Naive thymus-derived CD8-positive, alpha-beta T cell (primary cell): Measurements from ENCODE around the gene IGFBP4. TPM values are rescaled to one million over a fixed set of nuclear protein-coding genes. Genes with fewer than 3 reads are reported as not detected.

Source experiments
- ATAC-seq, 2 donors: fragments of 150-1000 bp; cut with Tn5 transposase in 1 of 2; sonication (Bioruptor Pico), chemical (Tn5 transposase) in 1 of 2; 1 replicate in 1 of 2; 2 replicates in 1 of 2; pipeline ENCODE4 v1.10.0; 2021; ENCODE audit warnings: mild to moderate bottlenecking in 2 of 2, moderate library complexity in 2 of 2
- POLR2A ChIA-PET: fragments of 350-600 bp; sonication (Branson Sonifier 250); formaldehyde crosslinking; loops from one replicate; lab custom pipeline; 2021; ENCODE audit warnings: antibody characterized with exemption; lab: Charles Lee
- DNase-seq, 10 donors: peaks; one replicate each; pipeline versions ENCODE4 v3.0.0 to v3.0.0-alpha.2; 2020 to 2022
- H3K27ac Mint-ChIP-seq, 10 donors: one replicate each; pipeline ENCODE4 v1.8.0; 2020 to 2022; ENCODE audit warnings: mild to moderate bottlenecking in 10 of 10, mixed read lengths in 10 of 10, moderate library complexity in 4 of 10, inconsistent platforms in 1 of 10
- H3K27me3 Mint-ChIP-seq, 5 donors: one replicate each; pipeline ENCODE4 v1.8.0; 2021 to 2022; ENCODE audit warnings: mixed read lengths in 5 of 5
- H3K36me3 Mint-ChIP-seq, 3 donors: one replicate each; pipeline ENCODE4 v1.8.0; 2020 to 2022; ENCODE audit warnings: mixed read lengths in 3 of 3, mild to moderate bottlenecking in 2 of 3, inconsistent platforms in 1 of 3
- H3K4me1 Mint-ChIP-seq, 4 donors: one replicate each; pipeline ENCODE4 v1.8.0; 2021 to 2022; ENCODE audit warnings: mixed read lengths in 4 of 4
- H3K4me3 Mint-ChIP-seq, 10 donors: one replicate each; pipeline ENCODE4 v1.8.0; 2020 to 2022; ENCODE audit warnings: mild to moderate bottlenecking in 10 of 10, mixed read lengths in 10 of 10, moderate library complexity in 6 of 10, inconsistent platforms in 1 of 10
- H3K9me3 Mint-ChIP-seq, 9 donors: one replicate each; pipeline ENCODE4 v1.8.0; 2020 to 2022; ENCODE audit warnings: mixed read lengths in 9 of 9, mild to moderate bottlenecking in 3 of 9, inconsistent platforms in 1 of 9, moderate library complexity in 1 of 9
- polyA plus RNA-seq, 3 donors: library from polyadenylated mRNA; unstranded; fragments of 300-500 nt; fragmentation: Illumina TruSeq; gene quantifications; one replicate each; pipeline ENCODE4 v1.2.3, GENCODE V29; 2021
- total RNA-seq, 8 experiments: library from RNA in 2 of 8; stranded (reverse) in 2 of 8; gene quantifications; one replicate each; pipeline ENCODE4 v1.2.3 and lab custom pipeline; 2021 to 2026

The IGFBP4 gene
- total and polyA plus RNA-seq, 5 experiments from 2014 or later: 0.09 to 1.0 (median 0.83) TPM; not detected in 1

GRCh38 chr17:40500709-40501108, 57.5 kb downstream of the IGFBP4 start:
- peaks cover 4 to 12% (median 9%) of the 10 kb centered on the region in 4 donors for H3K4me1 Mint-ChIP-seq

GRCh38 chr17:40501499-40501911, 58.3 kb downstream of the IGFBP4 start, which contains the start of gene TNS4:
Gene TNS4, minus strand, starts transcription at chr17:40501623. Its CDS starts 5,198 bp downstream, at chr17:40496425.
- POLR2A ChIA-PET: interaction anchor here (1.0 to 1.6 kb wide), 3 partner anchors 8 to 11 kb away, joined by 3 to 6 read pairs (median 3); no protein-coding TSS in a partner anchor
- DNase-seq: no peak
- Mint-ChIP-seq H3K27ac (peak within 1 kb of the TSS in 3 of 10 donors; percentile 29 to 44 (median 34)), H3K27me3 (peaks cover 0 to 11% (median 5%) of the 10 kb centered on the region in 5 donors), H3K4me3 (no peak within 1 kb of the TSS), H3K9me3 (no peaks in the 10 kb centered on the region), H3K36me3 (no peaks in the 10 kb centered on the region), H3K4me1 (peaks cover 4 to 12% (median 11%) of the 10 kb centered on the region in 4 donors)
- no peak for ATAC-seq

More at GRCh38 chr17:40500709-40501108, 57.5 kb downstream of the IGFBP4 start:
- Mint-ChIP-seq H3K4me3 (no peak overlapping the region), H3K9me3 (no peaks in the 10 kb centered on the region), H3K36me3 (no peaks in the 10 kb centered on the region), H3K27ac (peak overlapping the region in 1 of 10 donors; percentile 34), H3K27me3 (peaks cover 0 to 11% (median 5%) of the 10 kb centered on the region in 5 donors)
- no peak for ATAC-seq
- DNase-seq: no peak
- POLR2A ChIA-PET: no interaction called here

- H3K27me3 Mint-ChIP-seq: peaks cover 0 to 11% (median 5%) of the 10 kb centered on the region in 5 donors
- H3K27ac Mint-ChIP-seq: no peak overlapping the region
- DNase-seq (no peak), ATAC-seq (no peak)
- H3K36me3 Mint-ChIP-seq: no peaks in the 10 kb centered on the region
- H3K4me3 Mint-ChIP-seq: no peak overlapping the region
- peaks cover 4 to 12% (median 10%) of the 10 kb centered on the region in 4 donors for H3K4me1 Mint-ChIP-seq
- POLR2A ChIA-PET: interaction anchor here (0.9 to 1.6 kb wide), 4 partner anchors 8 to 51 kb away, joined by 3 to 6 read pairs (median 3); no protein-coding TSS in a partner anchor
- H3K9me3 Mint-ChIP-seq: no peaks in the 10 kb centered on the region
Observed at GRCh38 chr17:40502716-40503115, 59.5 kb downstream of the IGFBP4 start.

- POLR2A ChIA-PET: interaction anchor here (1.6 kb wide), 1 partner anchor 10 kb away, joined by 3 read pairs; no protein-coding TSS in a partner anchor
- Mint-ChIP-seq H3K36me3 (no peaks in the 10 kb centered on the region), H3K27ac (no peak overlapping the region), H3K4me3 (no peak overlapping the region), H3K9me3 (no peaks in the 10 kb centered on the region), H3K27me3 (peaks cover 0 to 11% (median 5%) of the 10 kb centered on the region in 5 donors), H3K4me1 (peaks cover 4 to 12% (median 10%) of the 10 kb centered on the region in 4 donors)
- ATAC-seq: no peak
- DNase-seq: no peak
Observed at GRCh38 chr17:40503154-40503553, 59.9 kb downstream of the IGFBP4 start.

GRCh38 chr17:40506786-40507185, 63.5 kb downstream of the IGFBP4 start:
- POLR2A ChIA-PET: interaction anchor here (0.8 to 1.1 kb wide), 3 partner anchors 8 to 33 kb away, joined by 3 to 4 read pairs (median 3); no protein-coding TSS in a partner anchor
- no peak for ATAC-seq
- Mint-ChIP-seq H3K27ac (peak overlapping the region in 1 of 10 donors; percentile 37), H3K4me1 (peaks cover 0 to 6% (median 4%) of the 10 kb centered on the region in 4 donors), H3K9me3 (no peaks in the 10 kb centered on the region), H3K4me3 (no peak overlapping the region), H3K27me3 (peaks cover 0 to 2% (median 0%) of the 10 kb centered on the region in 5 donors), H3K36me3 (no peaks in the 10 kb centered on the region)
- no peak for DNase-seq

Other genes with a start within 250 kb of the IGFBP4 start
- 10 to 100 TPM; 29.0 to 32.7 TPM for gene WIPF2, start 224.1 kb upstream of the IGFBP4 start, total RNA-seq
- 1 to 10 TPM; 6.4 to 7.5 (median 7.5) TPM for gene WIPF2, start 224.1 kb upstream of the IGFBP4 start, polyA plus RNA-seq
- gene CDC6, start 155.6 kb upstream of the IGFBP4 start, total RNA-seq: 1 to 10 TPM; 1.5 to 1.6 TPM
- under 1 TPM in 1 of 3 donors, not detected in 2; 0.08 TPM for gene CDC6, start 155.6 kb upstream of the IGFBP4 start, polyA plus RNA-seq
- 10 to 100 TPM; 39.2 to 39.9 TPM for gene RARA, start 134.3 kb upstream of the IGFBP4 start, total RNA-seq
- 10 to 100 TPM in 1 of 3 donors, 1 to 10 TPM in 2; 7.2 to 12.4 (median 9.0) TPM for gene RARA, start 134.3 kb upstream of the IGFBP4 start, polyA plus RNA-seq
- not detected for gene GJD3, start 78.7 kb upstream of the IGFBP4 start, total RNA-seq
- not detected for gene GJD3, start 78.7 kb upstream of the IGFBP4 start, polyA plus RNA-seq
- gene TOP2A, start 25.6 kb upstream of the IGFBP4 start, total RNA-seq: under 1 TPM; 0.41 to 0.81 TPM
- under 1 TPM in 1 of 3 donors, not detected in 2; 0.14 TPM for gene TOP2A, start 25.6 kb upstream of the IGFBP4 start, polyA plus RNA-seq
- gene TNS4, start 58.2 kb downstream of the IGFBP4 start, total RNA-seq: not detected
- not detected for gene TNS4, start 58.2 kb downstream of the IGFBP4 start, polyA plus RNA-seq
- gene CCR7, start 122.0 kb downstream of the IGFBP4 start, total RNA-seq: 100 to 1,000 TPM; 571 to 574 TPM
- 1,000 to 10,000 TPM in 2 of 3 donors, 100 to 1,000 TPM in 1; 897 to 2,008 (median 1,531) TPM for gene CCR7, start 122.0 kb downstream of the IGFBP4 start, polyA plus RNA-seq
- 100 to 1,000 TPM in 1 of 2 experiments, 10 to 100 TPM in 1; 97.5 to 108 TPM for gene SMARCE1, start 204.4 kb downstream of the IGFBP4 start, total RNA-seq
- gene SMARCE1, start 204.4 kb downstream of the IGFBP4 start, polyA plus RNA-seq: 100 to 1,000 TPM; 195 to 229 (median 220) TPM
- not detected for gene KRT222, start 221.7 kb downstream of the IGFBP4 start, total RNA-seq
- gene KRT222, start 221.7 kb downstream of the IGFBP4 start, polyA plus RNA-seq: under 1 TPM in 1 of 3 donors, not detected in 2; 0.09 TPM